GM23338 (cell line): Measurements from ENCODE around the gene ADCY4. TPM values are rescaled to one million over a fixed set of nuclear protein-coding genes. Genes with fewer than 3 reads are reported as not detected.

Experiments used
- ATAC-seq: fragments of 200-7000 bp; cut with Tn5 transposase; 3 replicates; pipeline ENCODE4 v1.9.1; 2020
- DNase-seq: peaks from one replicate; pipeline ENCODE4 v3.0.0-alpha.2; 2015; ENCODE audit warnings: low spot score
- H2AFZ ChIP-seq: fragments of 200-600 bp; sonication (generic); 2 replicates; pipeline ENCODE4 v1.8.0; 2016; ENCODE audit warnings: antibody characterized with exemption, mild to moderate bottlenecking, moderate library complexity
- H3F3A ChIP-seq: fragments of 200-600 bp; sonication (generic); replicated peaks from 2 replicates; pipeline ENCODE4 v1.8.0; 2017; ENCODE audit warnings: antibody characterized with exemption, mixed run types, low read depth
- H3K27ac ChIP-seq: fragments of 200-600 bp; sonication (generic); 2 replicates; pipeline ENCODE4 v1.6.1; 2016; ENCODE audit warnings: low read depth
- H3K27me3 ChIP-seq: fragments of 200-600 bp; sonication (generic); 2 replicates; pipeline ENCODE4 v1.8.0; 2016; ENCODE audit warnings: mild to moderate bottlenecking, mixed run types, moderate library complexity; ENCODE audit not compliant: insufficient read depth
- H3K36me3 ChIP-seq: fragments of 200-600 bp; sonication (generic); 2 replicates; pipeline ENCODE4 v1.8.0; 2016; ENCODE audit warnings: mild to moderate bottlenecking; ENCODE audit not compliant: insufficient read depth
- H3K4me1 ChIP-seq: fragments of 200-600 bp; sonication (generic); 2 replicates; pipeline ENCODE4 v1.8.0; 2016; ENCODE audit warnings: mild to moderate bottlenecking, moderate library complexity; ENCODE audit not compliant: insufficient read depth
- H3K4me2 ChIP-seq: fragments of 200-600 bp; sonication (generic); 2 replicates; pipeline ENCODE4 v1.7.1; 2017; ENCODE audit warnings: mixed run types
- H3K4me3 ChIP-seq: fragments of 200-600 bp; sonication (generic); 2 replicates; pipeline ENCODE4 v1.6.1; 2016; ENCODE audit warnings: mixed run types
- H3K79me2 ChIP-seq: fragments of 200-600 bp; sonication (generic); replicated peaks from 2 replicates; pipeline ENCODE4 v1.8.0; 2017; ENCODE audit warnings: mild to moderate bottlenecking; ENCODE audit not compliant: insufficient read depth
- H3K9me2 ChIP-seq: fragments of 200-600 bp; sonication (generic); 2 replicates; pipeline ENCODE4 v1.8.0; 2017; ENCODE audit not compliant: insufficient read depth
- H4K20me1 ChIP-seq: fragments of 200-600 bp; sonication (generic); replicated peaks from 2 replicates; pipeline ENCODE4 v1.8.0; 2017; ENCODE audit warnings: mild to moderate bottlenecking; ENCODE audit not compliant: insufficient read depth
- H3K27ac Mint-ChIP-seq: 2 replicates; pipeline ENCODE4 v1.8.0; 2020; ENCODE audit warnings: inconsistent platforms, mild to moderate bottlenecking, moderate library complexity, mixed read lengths
- H3K27me3 Mint-ChIP-seq: 3 replicates; pipeline ENCODE4 v1.8.0; 2022; ENCODE audit warnings: low read depth, mild to moderate bottlenecking, moderate library complexity, mixed read lengths, inconsistent platforms; ENCODE audit not compliant: insufficient read depth, poor library complexity
- H3K36me3 Mint-ChIP-seq: 3 replicates; pipeline ENCODE4 v1.8.0; 2021; ENCODE audit warnings: low read depth, mild to moderate bottlenecking, inconsistent platforms, moderate library complexity, mixed read lengths
- H3K4me1 Mint-ChIP-seq: 3 replicates; pipeline ENCODE4 v1.8.0; 2020; ENCODE audit warnings: mild to moderate bottlenecking, inconsistent platforms, mixed read lengths
- H3K4me3 Mint-ChIP-seq: 3 replicates; pipeline ENCODE4 v1.8.0; 2021; ENCODE audit warnings: moderate library complexity, mild to moderate bottlenecking, inconsistent platforms, mixed read lengths
- H3K9me3 Mint-ChIP-seq: 3 replicates; pipeline ENCODE4 v1.8.0; 2020; ENCODE audit warnings: moderate library complexity, mild to moderate bottlenecking, inconsistent platforms, mixed read lengths
- ETS1 ChIP-seq: IDR thresholded peaks from 2 replicates; pipeline ENCODE4 v1.6.1; 2016; ENCODE audit warnings: antibody characterized with exemption
- EZH2 ChIP-seq: fragments of 200-600 bp; sonication (generic); IDR thresholded peaks from one replicate; pipeline ENCODE4 v1.8.0; 2017; ENCODE audit warnings: antibody characterized with exemption, mild to moderate bottlenecking, low read depth; ENCODE audit not compliant: unreplicated experiment
- EZH2phosphoT487 ChIP-seq: fragments of 200-600 bp; sonication (generic); IDR thresholded peaks from one replicate; pipeline ENCODE4 v1.8.1; 2018; ENCODE audit warnings: antibody characterized with exemption; ENCODE audit not compliant: unreplicated experiment
- POLR2AphosphoS5 ChIP-seq: IDR thresholded peaks from 2 replicates; pipeline ENCODE4 v1.6.1; 2016; ENCODE audit warnings: antibody characterized with exemption, low read depth
- REST ChIP-seq: IDR thresholded peaks from one replicate; pipeline ENCODE4 v1.6.1; 2018; ENCODE audit warnings: antibody characterized with exemption; ENCODE audit not compliant: unreplicated experiment
- STAT1 ChIP-seq: IDR thresholded peaks from one replicate; pipeline ENCODE4 v1.6.1; 2016; ENCODE audit warnings: antibody characterized with exemption; ENCODE audit not compliant: unreplicated experiment
- ZNF114 ChIP-seq: fragments of 250-450 bp; sonication (Bioruptor Pico); IDR thresholded peaks from 2 replicates; pipeline ENCODE4 v1.5.0; 2020; ENCODE audit warnings: mild to moderate bottlenecking, moderate library complexity
- ZNF331 ChIP-seq: fragments of 250-450 bp; sonication (Bioruptor Pico); IDR thresholded peaks from 2 replicates; pipeline ENCODE4 v1.5.0; 2020; ENCODE audit warnings: low read depth, mild to moderate bottlenecking, moderate library complexity
- ZNF462 ChIP-seq: fragments of 250-450 bp; sonication (Bioruptor Pico); IDR thresholded peaks from 2 replicates; pipeline ENCODE4 v1.5.0; 2020; ENCODE audit warnings: mild to moderate bottlenecking, moderate library complexity
- polyA plus RNA-seq: library from polyadenylated mRNA; unstranded; fragments of >200 nt; fragmentation: Nextera tagmentation; extraction: Ambion mirVana; gene quantifications from 2 replicates; pipeline ENCODE4 v1.2.1, GENCODE V29; 2016
- total RNA-seq: library from RNA; depleted of rRNA; stranded (reverse); fragments of >200 nt; shearing (Covaris generic); gene quantifications from 2 replicates; pipeline ENCODE4 v1.2.3, GENCODE V29; 2014

Gene ADCY4
- total and polyA plus RNA-seq, 2 experiments from 2014 or later, result 0.10 to 0.40 TPM

- H3K9me3 Mint-ChIP-seq, result peaks cover 2% of the 10 kb centered on the region; the same call in 1 of the 3 replicates
- no peaks in the 10 kb centered on the region for H3K27me3 ChIP-seq
- peak overlapping the region; percentile 93 for H3K27ac Mint-ChIP-seq
- peak overlapping the region; percentile 98 for H3K4me2 ChIP-seq
- H3K36me3 ChIP-seq, result peaks cover 12% of the 10 kb centered on the region
- ATAC-seq, result no peak; the same call in 2 of the 3 replicates
- peak; percentile 30 for DNase-seq
- peaks cover 13% of the 10 kb centered on the region for H3K27me3 Mint-ChIP-seq
- peaks cover 7% of the 10 kb centered on the region for H3F3A ChIP-seq
- H3K9me2 ChIP-seq, result no peaks in the 10 kb centered on the region
- H3K4me3 Mint-ChIP-seq, result peak overlapping the region; percentile 90
- H2AFZ ChIP-seq, result peak overlapping the region; percentile 96; the same call in 1 of the 2 replicates
- peaks cover 21% of the 10 kb centered on the region for H3K4me1 Mint-ChIP-seq
- H3K27ac ChIP-seq, result no peak overlapping the region
- H3K36me3 Mint-ChIP-seq, result peaks cover 28% of the 10 kb centered on the region
- H4K20me1 ChIP-seq, result peaks cover 15% of the 10 kb centered on the region
- peaks cover 16% of the 10 kb centered on the region; the same call in 1 of the 2 replicates for H3K4me1 ChIP-seq
- H3K79me2 ChIP-seq, result peaks cover 13% of the 10 kb centered on the region
- H3K4me3 ChIP-seq, result peak overlapping the region; percentile 95
- TF ChIP-seq EZH2 (no peak), ZNF331 (CRISPR knock-in tag) (no peak), POLR2AphosphoS5 (no peak), ZNF114 (no peak)
Observed at GRCh38 chr14:24298892-24299254, 36.0 kb downstream of the ADCY4 start.

GRCh38 chr14:24297190-24297964 is 37.5 kb downstream of the ADCY4 start:
- Histone ChIP-seq H3K4me2 (no peak overlapping the region), H4K20me1 (peaks cover 12% of the 10 kb centered on the region; the same call in 1 of the 2 replicates), H3K9me2 (no peaks in the 10 kb centered on the region), H3K36me3 (peaks cover 2% of the 10 kb centered on the region), H3K27me3 (no peaks in the 10 kb centered on the region), H3K27ac (0 out of 2 replicates have a peak overlapping the region, but pooled peaks have one; percentile 28), H3K4me3 (no peak overlapping the region), H3K79me2 (peaks cover 13% of the 10 kb centered on the region), H3K4me1 (peaks cover 16% of the 10 kb centered on the region; the same call in 1 of the 2 replicates), H2AFZ (no peak overlapping the region), H3F3A (peaks cover 7% of the 10 kb centered on the region)
- Mint-ChIP-seq H3K27me3 (peaks cover 13% of the 10 kb centered on the region), H3K4me1 (peaks cover 21% of the 10 kb centered on the region), H3K27ac (no peak overlapping the region), H3K36me3 (peaks cover 15% of the 10 kb centered on the region), H3K4me3 (peak overlapping the region; percentile 14; the same call in 1 of the 3 replicates), H3K9me3 (peaks cover 2% of the 10 kb centered on the region; the same call in 1 of the 3 replicates)
- ATAC-seq (peak; percentile 45), DNase-seq (peak; percentile 84)
- TF ChIP-seq STAT1 (no peak), EZH2 (no peak), REST (no peak), EZH2phosphoT487 (no peak), ZNF462 (no peak), ETS1 (no peak), POLR2AphosphoS5 (no peak)
